HG03571 (cell line): ENCODE measurements around the gene CTNNA3.
"Not testable (repeated sequence)": the region's sequence is repeated elsewhere in the genome, so short reads cannot be mapped to it uniquely, and the experiment has no call there.

Experiments used
- ATAC-seq: cut with Tn5 transposase; IDR thresholded peaks from one replicate; pipeline ENCODE4 v1.9.1; 2021; ENCODE audit not compliant: unreplicated experiment

Gene CTNNA3

GRCh38 chr10:66337211-66337610 lies 1358.8 kb downstream of the CTNNA3 start:
- ATAC-seq, result no peak

DNA sequence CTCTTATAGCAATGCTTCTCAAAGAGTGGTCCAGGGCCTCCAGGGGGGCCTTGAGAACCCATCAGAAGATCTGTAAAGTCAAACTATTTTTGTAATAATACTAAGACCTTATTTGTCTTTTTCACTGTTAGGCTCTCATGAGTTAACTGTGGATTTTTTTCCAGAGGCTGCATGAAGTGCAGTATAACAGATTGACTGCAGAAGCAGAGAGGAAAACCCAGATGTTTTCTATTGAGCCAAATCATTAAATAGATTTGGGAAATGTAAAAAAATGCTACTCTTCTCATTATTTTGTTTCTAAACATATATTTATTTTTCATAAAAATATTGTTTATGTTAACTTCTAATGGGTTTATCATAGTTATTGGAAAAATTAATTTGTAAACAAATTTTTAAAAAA lies 1359.2 kb downstream of the CTNNA3 start:
- no peak for ATAC-seq

GRCh38 chr10:66335753-66336152 lies 1360.2 kb downstream of the CTNNA3 start:
- not testable (repeated sequence) for ATAC-seq

- ATAC-seq, result no peak
Observed at GRCh38 chr10:66329147-66329546, 1366.8 kb downstream of the CTNNA3 start.

GRCh38 chr10:66326876-66327275 lies 1369.1 kb downstream of the CTNNA3 start:
- no peak for ATAC-seq

GRCh38 chr10:66322777-66323176 lies 1373.2 kb downstream of the CTNNA3 start:
- no peak for ATAC-seq

- ATAC-seq, result no peak
Observed at GRCh38 chr10:66321723-66322665, 1374.0 kb downstream of the CTNNA3 start.

DNA sequence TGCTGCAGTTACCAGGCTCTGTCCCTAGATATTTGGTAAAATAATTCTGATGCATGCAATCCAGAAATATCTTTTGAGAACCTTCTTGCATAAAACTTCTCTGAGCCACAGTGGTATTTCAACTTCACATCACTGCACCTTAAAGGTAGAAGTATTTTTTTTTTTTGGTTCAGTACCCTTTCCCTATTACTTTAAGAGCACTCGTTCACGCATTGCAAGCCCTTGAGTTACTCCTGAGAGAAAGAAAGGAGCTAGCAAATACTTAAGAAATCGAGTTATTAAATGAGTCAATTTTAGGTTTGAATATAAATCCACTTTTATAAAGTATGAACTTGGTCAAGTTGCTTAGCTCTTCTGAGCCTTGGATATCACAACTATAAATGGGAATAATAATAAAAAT lies 1377.2 kb downstream of the CTNNA3 start:
- ATAC-seq, result no peak

DNA sequence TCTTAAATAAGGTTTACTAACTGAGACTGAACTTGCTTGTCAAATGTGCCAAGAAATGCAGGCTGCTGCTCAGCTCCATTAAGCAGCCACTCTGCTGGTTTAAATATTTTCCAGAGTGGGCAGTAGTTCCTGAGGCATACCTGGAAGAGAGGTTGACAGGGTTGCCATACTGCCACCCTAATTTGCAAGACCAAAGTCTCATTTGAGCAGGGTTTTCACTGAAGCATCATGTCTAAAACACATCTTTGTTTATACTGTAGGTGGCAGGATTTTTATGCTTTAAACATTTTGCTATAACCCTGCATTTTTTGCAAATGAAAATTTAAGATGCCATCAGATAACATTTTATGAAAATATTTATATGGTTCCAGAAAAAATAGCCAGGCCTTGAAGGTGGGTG lies 1388.2 kb downstream of the CTNNA3 start:
- no peak for ATAC-seq

- no peak for ATAC-seq
Observed at GRCh38 chr10:66301078-66301477, 1394.9 kb downstream of the CTNNA3 start.

DNA sequence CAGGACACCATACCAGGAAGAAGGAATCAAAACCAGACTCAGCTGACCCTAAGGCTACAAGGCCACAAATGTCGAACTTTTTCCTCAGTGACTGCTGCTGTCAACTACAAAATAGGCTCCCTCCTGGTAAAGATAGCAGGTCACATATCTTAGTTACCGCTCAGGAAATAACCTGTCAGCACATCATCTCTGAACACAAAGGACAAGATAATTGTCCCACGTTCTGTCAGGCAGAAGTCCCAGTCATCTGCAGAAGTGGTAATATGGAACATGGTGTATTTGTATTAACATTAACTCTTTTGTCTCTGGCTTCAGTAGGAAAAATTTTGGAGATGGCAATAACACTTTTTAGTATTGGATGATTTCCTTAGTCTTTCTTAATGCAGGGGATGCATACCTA lies 1400.4 kb downstream of the CTNNA3 start:
- ATAC-seq, result no peak

- no peak for ATAC-seq
Observed at GRCh38 chr10:66294538-66294937, 1401.5 kb downstream of the CTNNA3 start.

DNA sequence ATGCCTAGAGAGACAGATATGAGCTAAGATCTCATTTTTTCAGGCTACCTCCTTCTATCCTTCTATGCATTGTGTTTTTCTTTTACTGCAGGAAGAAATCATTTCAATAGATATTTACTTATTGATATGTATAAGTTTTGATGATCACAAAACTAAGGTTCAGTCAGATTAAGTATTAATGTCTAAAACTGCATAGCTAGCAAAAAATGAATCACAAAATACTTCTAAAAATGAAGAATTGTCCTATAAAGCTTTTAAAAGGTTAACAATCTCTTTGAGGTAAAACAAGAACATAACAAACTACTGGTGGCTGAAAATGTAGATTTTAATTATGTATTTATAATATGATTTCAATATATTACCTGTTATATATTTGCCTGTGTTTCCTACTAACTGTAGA lies 1403.1 kb downstream of the CTNNA3 start:
- ATAC-seq, result no peak

- ATAC-seq, result no peak
Observed at GRCh38 chr10:66292456-66292855, 1403.5 kb downstream of the CTNNA3 start.

DNA sequence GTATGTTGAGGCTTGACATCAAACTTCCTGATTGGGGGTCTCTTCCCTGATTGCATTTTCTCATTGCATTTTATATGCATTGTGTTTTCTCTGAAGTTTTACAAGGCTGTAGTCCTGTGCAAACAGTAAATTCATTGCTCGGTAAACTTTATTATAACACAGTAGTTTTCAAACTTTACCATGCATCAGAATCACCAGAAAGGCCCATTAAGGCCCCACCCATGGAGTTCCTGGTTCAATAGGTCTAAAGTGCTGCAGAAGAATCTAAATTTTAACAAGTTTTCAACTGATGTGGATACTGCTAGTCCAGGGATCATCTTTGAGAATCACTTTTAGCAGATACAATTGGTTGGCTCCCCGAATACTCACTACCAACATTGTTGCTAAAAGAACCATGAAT lies 1404.9 kb downstream of the CTNNA3 start:
- ATAC-seq, result no peak

GRCh38 chr10:66284621-66285020 lies 1411.4 kb downstream of the CTNNA3 start:
- no peak for ATAC-seq

DNA sequence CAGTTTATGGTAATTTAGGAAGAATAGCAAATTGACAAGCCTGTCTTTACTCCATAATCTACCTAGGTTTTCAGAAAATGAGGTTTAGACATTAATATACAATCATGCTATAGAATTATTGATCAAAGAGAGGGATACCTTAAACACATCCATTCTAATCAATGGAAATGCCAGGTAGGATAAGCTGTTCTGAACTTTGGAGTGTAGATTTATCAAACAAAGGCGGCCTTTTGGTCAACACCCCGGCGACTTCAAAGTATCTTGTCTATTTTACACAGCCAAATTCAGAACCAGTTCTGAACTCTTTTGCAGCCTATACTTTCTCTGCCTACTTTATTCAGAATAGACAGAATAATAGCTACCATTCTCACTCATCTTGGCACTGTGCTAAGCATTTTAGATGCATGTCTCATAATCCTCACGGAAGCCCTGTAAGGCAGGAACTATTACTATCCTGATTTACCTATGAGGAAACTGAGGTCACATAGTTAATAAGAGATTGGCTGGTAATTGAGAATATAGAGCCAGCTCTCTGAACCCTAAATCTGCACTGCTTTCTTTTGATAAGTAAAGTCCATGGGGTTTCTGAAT lies 1412.0 kb downstream of the CTNNA3 start:
- no peak for ATAC-seq

DNA sequence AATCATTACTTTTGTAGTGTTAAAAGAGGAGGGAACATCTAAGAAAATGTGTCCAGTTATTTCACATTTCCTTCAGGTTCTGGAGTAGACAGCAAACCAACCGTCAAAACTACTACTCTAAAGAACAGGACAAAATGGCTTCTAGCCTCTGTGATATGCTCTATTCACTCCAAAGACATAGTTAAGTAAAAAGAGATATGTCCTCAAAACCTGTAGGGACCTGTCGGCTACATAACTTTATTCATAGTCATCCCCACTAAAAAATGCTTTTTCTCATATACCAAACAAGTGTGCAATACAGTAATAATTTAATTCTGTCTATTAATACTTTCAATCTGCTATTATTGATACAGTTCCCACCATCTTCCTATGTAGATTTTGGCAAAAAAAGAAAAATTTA lies 1412.9 kb downstream of the CTNNA3 start:
- no peak for ATAC-seq

- no peak for ATAC-seq
Observed at GRCh38 chr10:66281327-66281726, 1414.7 kb downstream of the CTNNA3 start.

DNA sequence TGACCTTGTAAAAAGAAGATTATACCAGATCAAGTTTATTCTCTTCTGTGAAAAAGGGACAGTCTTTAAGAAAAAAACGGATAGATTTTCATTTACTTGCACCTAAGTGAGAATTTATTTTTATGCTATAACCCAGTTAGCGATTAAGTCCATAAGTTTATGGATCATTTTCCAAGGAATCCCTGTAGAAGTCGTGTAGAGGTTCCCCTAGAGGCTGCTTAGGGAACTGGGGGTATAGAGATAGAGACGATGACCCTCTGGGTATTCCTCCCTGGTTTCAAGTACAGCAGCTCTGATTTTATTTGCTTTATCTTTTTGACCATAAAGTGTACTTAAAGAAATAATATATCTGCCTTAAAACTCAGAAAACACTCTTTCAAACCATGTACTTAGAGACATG lies 1418.5 kb downstream of the CTNNA3 start:
- ATAC-seq, result no peak

DNA sequence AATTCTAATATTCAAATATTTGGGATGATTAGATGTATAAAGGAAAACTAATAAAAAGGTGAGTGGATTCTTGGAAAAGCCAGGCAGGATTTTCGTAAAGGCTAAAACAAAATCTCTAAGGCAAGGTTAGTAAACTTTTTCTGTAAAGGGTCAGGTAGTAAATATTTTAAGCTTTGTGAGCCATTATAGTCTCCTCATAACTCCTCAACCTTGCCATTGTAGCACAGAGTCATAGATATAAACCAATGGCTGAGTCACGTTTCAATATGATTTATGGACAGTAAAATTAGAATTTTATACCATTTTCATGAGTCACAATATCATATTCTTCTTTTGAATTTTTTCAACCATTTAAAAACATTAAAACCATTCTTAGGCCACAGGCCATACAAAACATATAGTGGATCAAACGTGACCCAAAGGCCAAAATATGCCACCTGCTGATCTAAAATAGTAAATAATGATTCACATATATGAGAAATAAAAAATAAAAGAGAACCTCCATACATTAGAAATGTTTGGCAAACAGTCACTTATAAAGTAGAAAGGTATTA lies 1422.0 kb downstream of the CTNNA3 start:
- no peak for ATAC-seq

DNA sequence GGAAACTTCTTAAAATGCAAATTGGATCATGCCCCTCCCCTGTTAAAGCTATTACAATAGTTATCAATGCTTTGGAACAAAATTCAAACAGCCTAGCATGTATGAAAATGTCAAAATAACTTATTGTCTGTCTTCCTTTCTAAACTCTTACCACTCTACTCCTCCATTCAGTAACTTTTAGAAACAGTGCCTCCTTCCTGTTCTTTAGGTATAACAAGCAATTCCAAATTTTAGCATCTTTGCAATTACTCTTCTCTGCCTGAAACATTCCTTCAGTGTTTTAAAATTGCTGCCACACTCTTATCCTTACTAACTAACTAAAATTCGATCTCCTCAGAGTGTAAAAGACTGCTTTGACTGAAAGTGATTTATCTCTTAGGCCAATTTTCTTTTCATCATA lies 1430.6 kb downstream of the CTNNA3 start:
- ATAC-seq, result no peak
